Right atrium auricular region (tissue), 2 donors: ENCODE measurements around the gene PTCHD4. TPM values are rescaled to one million over a fixed set of nuclear protein-coding genes. Genes with fewer than 3 reads are reported as not detected.
A peak's percentile ranks its signal among the peaks of the same experiment; 100 is the strongest.

Experiments used
- DNase-seq: peaks from one replicate; pipeline ENCODE4 v3.0.0-alpha.2; 2019; ENCODE audit warnings: low spot score
- H3K27ac ChIP-seq, 2 donors: fragments of 200-600 bp; sonication (generic); 1 replicate in 1 of 2; 2 replicates in 1 of 2; pipeline ENCODE4 v1.5.1; 2016 to 2019
- H3K27me3 ChIP-seq, 2 donors: fragments of 200-600 bp; sonication (generic); one replicate each; pipeline versions ENCODE4 v1.5.1 to v1.6.0; 2017 to 2019
- H3K36me3 ChIP-seq: fragments of 200-600 bp; sonication (generic); one replicate; pipeline ENCODE4 v1.5.1; 2016
- H3K4me1 ChIP-seq, 2 donors: fragments of 200-600 bp; sonication (generic); one replicate each; pipeline versions ENCODE4 v1.5.1 to v1.6.0; 2017 to 2019
- H3K4me3 ChIP-seq, 2 donors: fragments of 200-600 bp; sonication (generic); 1 replicate in 1 of 2; 2 replicates in 1 of 2; pipeline ENCODE4 v1.5.1; 2017 to 2019; ENCODE audit warnings: mild to moderate bottlenecking in 1 of 2, moderate library complexity in 1 of 2
- H3K9me3 ChIP-seq, 2 donors: fragments of 200-600 bp; sonication (generic); one replicate each; pipeline ENCODE4 v1.5.1; 2019
- CTCF ChIP-seq, 2 donors: fragments of 200-600 bp; sonication (generic); IDR thresholded peaks; one replicate each; pipeline ENCODE4 v1.5.1; 2019; ENCODE audit warnings: antibody characterized with exemption in 2 of 2
- total RNA-seq, 2 donors: library from RNA; depleted of rRNA; stranded (reverse); fragments of >200 nt; gene quantifications; one replicate each; pipeline ENCODE4 v1.1.0, GENCODE V29; 2016

The PTCHD4 gene
- total RNA-seq, 2 donors from 2014 or later: 0.51 to 1.0 TPM

- Histone ChIP-seq H3K36me3 (no peaks in the 10 kb centered on the region), H3K9me3 (no peaks in the 10 kb centered on the region), H3K4me3 (no peak overlapping the region), H3K27ac (no peak overlapping the region), H3K4me1 (no peaks in the 10 kb centered on the region), H3K27me3 (no peaks in the 10 kb centered on the region)
- no peak for DNase-seq
- no peak for TF ChIP-seq CTCF (IDR thresholded peaks at IDR 0.05)
Observed at GRCh38 chr6:48090546-48090945, 20.5 kb downstream of the PTCHD4 start.

- Histone ChIP-seq H3K4me3 (no peak overlapping the region), H3K27me3 (no peaks in the 10 kb centered on the region), H3K4me1 (no peaks in the 10 kb centered on the region), H3K9me3 (no peaks in the 10 kb centered on the region), H3K27ac (no peak overlapping the region), H3K36me3 (no peaks in the 10 kb centered on the region)
- peak in 1 of 2 donors; percentile 39 for TF ChIP-seq CTCF (IDR thresholded peaks at IDR 0.05)
- DNase-seq: no peak
Observed at GRCh38 chr6:48087448-48087847, 23.5 kb downstream of the PTCHD4 start.

- Histone ChIP-seq H3K27ac (no peak overlapping the region), H3K4me3 (no peak overlapping the region), H3K4me1 (no peaks in the 10 kb centered on the region), H3K27me3 (no peaks in the 10 kb centered on the region), H3K36me3 (no peaks in the 10 kb centered on the region), H3K9me3 (no peaks in the 10 kb centered on the region)
- no peak for TF ChIP-seq CTCF (IDR thresholded peaks at IDR 0.05)
- DNase-seq: no peak
Observed at GRCh38 chr6:48086187-48086586, 24.8 kb downstream of the PTCHD4 start.

GRCh38 chr6:48085131-48085741 is 25.8 kb downstream of the PTCHD4 start:
- no peaks in the 10 kb centered on the region for H3K9me3 ChIP-seq
- H3K27me3 ChIP-seq: no peaks in the 10 kb centered on the region

GRCh38 chr6:48084201-48084600 is 26.8 kb downstream of the PTCHD4 start:
- H3K9me3 ChIP-seq: no peaks in the 10 kb centered on the region
- TF ChIP-seq CTCF (IDR thresholded peaks at IDR 0.05): no peak
- H3K27me3 ChIP-seq: no peaks in the 10 kb centered on the region
- H3K4me1 ChIP-seq: no peaks in the 10 kb centered on the region
- DNase-seq: no peak
- no peak overlapping the region for H3K4me3 ChIP-seq
- no peaks in the 10 kb centered on the region for H3K36me3 ChIP-seq
- H3K27ac ChIP-seq: no peak overlapping the region

More at GRCh38 chr6:48085131-48085741, 25.8 kb downstream of the PTCHD4 start:
- H3K4me1 ChIP-seq: no peaks in the 10 kb centered on the region
- DNase-seq: no peak
- no peak overlapping the region for H3K4me3 ChIP-seq
- H3K36me3 ChIP-seq: no peaks in the 10 kb centered on the region
- no peak for TF ChIP-seq CTCF (IDR thresholded peaks at IDR 0.05)
- no peak overlapping the region for H3K27ac ChIP-seq
